IPS-15b (cell line): ENCODE measurements around the gene PLEKHJ1.

Experiments used
- H3K27me3 ChIP-seq: one replicate; pipeline ENCODE4 v1.6.1; 2013; ENCODE audit warnings: low read length; ENCODE audit not compliant: control insufficient read depth, insufficient read depth
- H3K36me3 ChIP-seq: one replicate; pipeline ENCODE4 v1.6.1; 2013; ENCODE audit warnings: low read length; ENCODE audit not compliant: control insufficient read depth, insufficient read depth
- H3K4me1 ChIP-seq: one replicate; pipeline ENCODE4 v1.6.1; 2013; ENCODE audit warnings: mild to moderate bottlenecking, low read length; ENCODE audit not compliant: control insufficient read depth, insufficient read depth
- H3K4me3 ChIP-seq: one replicate; pipeline ENCODE4 v1.5.1; 2013; ENCODE audit warnings: low read depth, low read length
- H3K9ac ChIP-seq: one replicate; pipeline ENCODE4 v1.6.1; 2013; ENCODE audit warnings: low read depth, mild to moderate bottlenecking, low read length
- H3K9me3 ChIP-seq: one replicate; pipeline ENCODE4 v1.6.1; 2013; ENCODE audit warnings: mild to moderate bottlenecking, low read length; ENCODE audit not compliant: control insufficient read depth, insufficient read depth

The PLEKHJ1 gene

GRCh38 chr19:2237051-2237868 is 1.1 kb upstream of the PLEKHJ1 start:
- peaks cover 13% of the 10 kb centered on the region for H3K4me1 ChIP-seq
- peak overlapping the region; percentile 87 for H3K9ac ChIP-seq
- H3K9me3 ChIP-seq = no peaks in the 10 kb centered on the region
- peak overlapping the region; percentile 84 for H3K4me3 ChIP-seq
- H3K36me3 ChIP-seq = peaks cover 27% of the 10 kb centered on the region
- H3K27me3 ChIP-seq = no peaks in the 10 kb centered on the region

DNA sequence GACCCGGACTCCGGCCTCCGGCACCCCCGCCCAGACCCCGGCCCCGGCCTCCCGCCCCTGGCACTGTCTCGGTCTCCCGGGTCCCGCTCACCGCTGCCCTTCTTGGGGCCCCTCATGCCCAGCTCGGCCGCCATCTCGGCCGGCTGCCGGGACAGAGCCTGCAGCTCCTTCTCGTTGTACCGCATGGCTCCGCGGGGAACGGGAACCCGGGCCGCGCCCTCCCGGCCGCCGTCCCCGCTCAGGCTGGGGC is 140 bp downstream of the PLEKHJ1 start:
- Histone ChIP-seq H3K4me1 (peaks cover 13% of the 10 kb centered on the region), H3K36me3 (peaks cover 26% of the 10 kb centered on the region), H3K27me3 (no peaks in the 10 kb centered on the region), H3K4me3 (peak overlapping the region; percentile 84), H3K9me3 (no peaks in the 10 kb centered on the region), H3K9ac (peak overlapping the region; percentile 89)

- no peaks in the 10 kb centered on the region for H3K27me3 ChIP-seq
- peaks cover 24% of the 10 kb centered on the region for H3K36me3 ChIP-seq
- peaks cover 10% of the 10 kb centered on the region for H3K4me1 ChIP-seq
- no peaks in the 10 kb centered on the region for H3K9me3 ChIP-seq
- peak overlapping the region; percentile 84 for H3K4me3 ChIP-seq
- H3K9ac ChIP-seq = peak overlapping the region; percentile 89
Observed at GRCh38 chr19:2235381-2236063, 607 bp downstream of the PLEKHJ1 start.

DNA sequence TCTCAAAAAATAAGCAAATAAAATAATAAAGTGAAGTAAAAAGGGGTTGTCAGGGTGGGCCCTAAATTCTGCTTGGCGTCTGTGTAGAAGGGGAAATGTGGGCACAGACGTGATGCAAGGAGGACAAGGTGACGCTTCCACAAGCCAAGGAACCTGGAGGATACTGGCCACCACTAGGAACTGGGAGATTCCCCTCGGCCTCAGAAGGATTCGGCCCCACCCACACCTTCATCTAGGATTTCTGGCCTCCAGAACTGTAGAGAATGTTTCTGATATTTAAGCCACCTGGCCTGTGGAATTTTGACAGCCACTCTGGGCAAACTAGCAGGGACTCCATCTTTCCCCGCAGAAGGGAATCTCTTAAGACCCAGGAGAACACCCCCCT is 1.1 kb downstream of the PLEKHJ1 start:
- H3K9ac ChIP-seq = peak overlapping the region; percentile 89
- peaks cover 7% of the 10 kb centered on the region for H3K4me1 ChIP-seq
- no peaks in the 10 kb centered on the region for H3K9me3 ChIP-seq
- H3K4me3 ChIP-seq = peak overlapping the region; percentile 84
- H3K27me3 ChIP-seq = no peaks in the 10 kb centered on the region
- H3K36me3 ChIP-seq = peaks cover 24% of the 10 kb centered on the region

- H3K4me3 ChIP-seq = no peak overlapping the region
- peaks cover 35% of the 10 kb centered on the region for H3K36me3 ChIP-seq
- no peak overlapping the region for H3K9ac ChIP-seq
Observed at GRCh38 chr19:2233601-2234280, 2.4 kb downstream of the PLEKHJ1 start.

GRCh38 chr19:2232286-2233151 is 3.6 kb downstream of the PLEKHJ1 start:
- H3K9ac ChIP-seq = no peak overlapping the region
- H3K9me3 ChIP-seq = no peaks in the 10 kb centered on the region
- H3K4me3 ChIP-seq = no peak overlapping the region
- H3K27me3 ChIP-seq = no peaks in the 10 kb centered on the region
- peaks cover 43% of the 10 kb centered on the region for H3K36me3 ChIP-seq
- H3K4me1 ChIP-seq = peaks cover 1% of the 10 kb centered on the region

More at GRCh38 chr19:2233601-2234280, 2.4 kb downstream of the PLEKHJ1 start:
- peaks cover 7% of the 10 kb centered on the region for H3K4me1 ChIP-seq
- H3K9me3 ChIP-seq = no peaks in the 10 kb centered on the region
- H3K27me3 ChIP-seq = no peaks in the 10 kb centered on the region

GRCh38 chr19:2231621-2232221 is 4.4 kb downstream of the PLEKHJ1 start:
- H3K4me1 ChIP-seq = no peaks in the 10 kb centered on the region
- H3K27me3 ChIP-seq = no peaks in the 10 kb centered on the region
- no peak overlapping the region for H3K4me3 ChIP-seq
- H3K36me3 ChIP-seq = peaks cover 48% of the 10 kb centered on the region
- no peaks in the 10 kb centered on the region for H3K9me3 ChIP-seq
- H3K9ac ChIP-seq = no peak overlapping the region

- Histone ChIP-seq H3K27me3 (no peaks in the 10 kb centered on the region), H3K9me3 (no peaks in the 10 kb centered on the region), H3K4me1 (no peaks in the 10 kb centered on the region), H3K36me3 (peaks cover 56% of the 10 kb centered on the region), H3K4me3 (no peak overlapping the region), H3K9ac (no peak overlapping the region)
Observed at GRCh38 chr19:2230807-2231533, 5.2 kb downstream of the PLEKHJ1 start.

- Histone ChIP-seq H3K4me3 (no peak overlapping the region), H3K4me1 (no peaks in the 10 kb centered on the region), H3K36me3 (peaks cover 65% of the 10 kb centered on the region), H3K9me3 (no peaks in the 10 kb centered on the region), H3K9ac (no peak overlapping the region), H3K27me3 (no peaks in the 10 kb centered on the region)
Observed at GRCh38 chr19:2230033-2230531, 6.0 kb downstream of the PLEKHJ1 start.

DNA sequence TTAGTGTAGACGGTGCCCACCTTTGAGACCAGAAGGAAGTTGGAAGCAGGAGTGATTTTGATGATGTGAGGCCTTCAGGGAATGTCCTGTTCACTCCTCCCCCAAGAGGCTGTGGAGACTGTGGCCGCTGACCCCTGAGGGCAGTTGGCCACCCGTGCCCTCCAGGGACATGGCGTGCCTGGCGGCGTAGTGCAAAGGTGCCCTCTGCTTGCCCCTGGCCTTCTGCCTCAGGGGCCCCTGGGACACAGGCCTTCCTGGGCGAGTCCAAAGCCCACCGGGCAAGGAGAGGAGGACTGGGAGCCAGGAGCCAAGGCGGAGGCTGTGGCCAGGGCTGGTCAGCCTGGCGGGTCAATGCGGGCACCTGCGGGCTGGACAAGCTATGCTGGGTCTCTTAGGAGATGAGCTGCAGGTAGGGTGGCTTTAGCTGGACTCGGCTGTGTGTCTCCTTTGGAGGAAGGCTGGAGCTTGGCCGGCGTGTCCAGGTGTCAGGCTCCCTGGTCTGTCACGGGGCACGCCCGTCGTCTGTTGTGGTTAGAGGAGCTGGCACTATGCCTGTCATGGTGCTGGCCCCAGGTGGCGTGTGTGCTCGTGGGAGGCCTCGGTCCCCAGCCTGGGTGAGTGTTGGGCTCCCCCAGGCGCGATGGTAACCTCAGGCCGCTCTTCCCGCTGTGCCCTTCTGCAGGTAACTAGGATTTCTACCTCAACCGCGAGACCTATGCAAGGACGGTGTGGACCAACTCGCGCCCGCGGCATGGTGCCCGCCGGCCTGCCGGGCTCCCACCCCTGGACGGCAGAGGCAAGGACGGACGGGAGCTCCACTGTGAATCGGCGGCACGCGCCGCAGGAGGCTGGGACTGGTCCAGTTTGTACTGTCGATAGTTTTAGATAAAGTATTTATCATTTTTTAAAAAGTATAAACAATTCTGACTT is 6.8 kb downstream of the PLEKHJ1 start:
- peak overlapping the region; percentile 24 for H3K9ac ChIP-seq
- H3K36me3 ChIP-seq = peaks cover 72% of the 10 kb centered on the region
- H3K27me3 ChIP-seq = no peaks in the 10 kb centered on the region

More for the DNA sequence above, 6.8 kb downstream of the PLEKHJ1 start:
- Histone ChIP-seq H3K4me1 (no peaks in the 10 kb centered on the region), H3K4me3 (no peak overlapping the region), H3K9me3 (no peaks in the 10 kb centered on the region)
